Pancreas (tissue), 10 donors: ENCODE measurements around the gene MUC21. TPM values are rescaled to one million over a fixed set of nuclear protein-coding genes. Genes with fewer than 3 reads are reported as not detected.
A peak's percentile ranks its signal among the peaks of the same experiment; 100 is the strongest.

Experiments used
- ATAC-seq, 4 donors: fragments of 200-7000 bp; cut with Tn5 transposase; one replicate each; pipeline versions ENCODE4 v1.8.0 to v1.9.1; 2020; ENCODE audit warnings: mild to moderate bottlenecking in 4 of 4, moderate library complexity in 4 of 4
- DNase-seq, 6 donors: peaks; one replicate each; pipeline ENCODE4 v3.0.0-alpha.2; 2020
- FAIRE-seq: peaks from 2 replicates; lab custom pipeline; 2012; peaks lifted over from hg19 to GRCh38; lab: Jason Lieb, UNC
- H3K27ac ChIP-seq, 4 donors: fragments of 200-600 bp; sonication (generic); 1 replicate in 3 of 4; 2 replicates in 1 of 4; pipeline versions ENCODE4 v1.5.0 to v1.8.0; 2020
- H3K27me3 ChIP-seq, 4 donors: fragments of 200-600 bp; one replicate each; pipeline ENCODE4 v1.8.0; 2021
- H3K36me3 ChIP-seq, 3 donors: fragments of 200-600 bp; sonication (generic) in 1 of 3; one replicate each; pipeline versions ENCODE4 v1.5.0 to v1.8.0; 2020 to 2021
- H3K4me1 ChIP-seq, 3 donors: fragments of 200-600 bp; one replicate each; pipeline ENCODE4 v1.8.0; 2021
- H3K4me3 ChIP-seq, 4 donors: fragments of 200-600 bp; sonication (generic) in 2 of 4; one replicate each; pipeline versions ENCODE4 v1.5.0 to v1.8.0; 2020 to 2021
- H3K9me3 ChIP-seq, 4 donors: fragments of 200-600 bp; one replicate each; pipeline ENCODE4 v1.8.0; 2021
- WGBS, 2 donors: extraction: QIAGEN DNeasy Blood & Tissue Kit; methylation state at CpG; one replicate each; pipeline ENCODE4 v1.1.7; 2013; 5-methylcytosine and 5-hydroxymethylcytosine counted together
- intact Hi-C, 3 donors: fragments of 100-400 bp; cut with DNase I; formaldehyde crosslinking; loops; one replicate each; pipeline versions ENCODE4 v1.11.1 to v1.14.2; 2022
- polyA plus RNA-seq, 2 donors: library from polyadenylated mRNA; stranded (reverse); fragments of 200-250 nt; gene quantifications; one replicate each; pipeline ENCODE4 v1.2.3, GENCODE V29; 2013
- total RNA-seq, 6 donors: library from RNA; stranded (reverse); fragmentation: NEBNext Ultra II Directional in 4 of 6; extraction: Animal tissue kit (Norgen Biotek cat#: 25700) in 4 of 6; gene quantifications; one replicate each; pipeline versions ENCODE4 v1.2.1 to v1.2.4, GENCODE V29; 2021 to 2023
- TF ChIP-seq, protein P1 (sequence below), 4 donors: fragments of 200-600 bp; sonication (generic) in 3 of 4; IDR thresholded peaks; one replicate each; pipeline versions ENCODE4 v1.5.0 to v1.8.0; 2021; ENCODE audit warnings: antibody characterized with exemption in 4 of 4
- donor health status: healthy with polysubstance abuse.
- donor health status: DM: no; HTN: no; CAD: no; lungs with moderate emphysema.
- donor health status: DM: no; HTN: no; CAD: no.
- donor health status: control.
- donor health status: control.
- donor health status: Bipolar disorder and iron deficiency.
- donor health status: DM: yes; HTN: yes; CAD: no.
- donor health status: DM: no; HTN: no; CAD: no.
- donor health status: DM: no; HTN: no; CAD: no.
- donor health status: DM: yes; HTN: yes; CAD: no.

MUC21 gene
- total and polyA plus RNA-seq, 8 donors: 0.07 to 0.23 TPM; not detected in 6

DNA sequence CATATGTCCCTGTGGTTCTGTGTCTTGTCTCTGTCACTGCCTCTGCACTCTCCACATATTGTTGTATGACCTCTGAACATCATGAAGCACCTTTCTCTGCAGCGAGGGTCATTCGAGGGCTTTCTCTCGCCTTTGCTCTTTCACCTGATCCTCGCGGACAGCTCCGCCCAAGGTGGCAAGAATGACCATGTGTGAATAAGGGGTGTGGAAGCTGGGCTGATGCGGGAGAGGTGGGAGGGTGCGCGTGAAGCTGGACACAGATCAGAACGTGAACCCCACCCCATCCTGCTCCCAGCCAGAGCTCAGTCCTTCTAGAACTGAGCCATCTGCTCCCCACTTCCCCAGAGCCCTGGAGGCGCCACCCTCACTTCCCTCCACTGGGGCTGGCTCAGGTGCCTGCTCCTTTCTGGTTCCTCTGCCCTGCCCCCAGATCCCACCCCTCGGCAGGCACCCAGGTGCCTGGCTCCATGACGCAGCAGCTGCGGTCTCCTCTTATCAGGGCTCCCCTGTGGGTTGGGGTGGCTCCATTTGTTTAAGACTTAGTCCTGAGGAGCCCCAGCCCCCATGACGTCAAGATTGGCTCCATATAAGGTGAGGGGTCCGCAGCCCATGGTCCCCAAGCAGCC lies 43.0 kb upstream of the MUC21 start, which contains the start of gene MUCL3:
MUCL3 (plus strand) TSS at position 613 of the 626 bp plus-strand sequence. CDS start 27 bp downstream, outside the sequence.
- WGBS, 2 donors: 57 to 74% methylated on average over 16 of the region's 16 CpGs
- Histone ChIP-seq H3K27ac (no peak within 1 kb of the TSS), H3K4me3 (no peak within 1 kb of the TSS), H3K4me1 (no peaks in the 10 kb centered on the region), H3K36me3 (no peaks in the 10 kb centered on the region), H3K9me3 (no peaks in the 10 kb centered on the region), H3K27me3 (no peaks in the 10 kb centered on the region)
- FAIRE-seq: no peak
- ATAC-seq: peak in 1 of 4 donors; percentile 17
- intact Hi-C loops: no loop called here
- DNase-seq: no peak
- TF ChIP-seq, protein P1, sequence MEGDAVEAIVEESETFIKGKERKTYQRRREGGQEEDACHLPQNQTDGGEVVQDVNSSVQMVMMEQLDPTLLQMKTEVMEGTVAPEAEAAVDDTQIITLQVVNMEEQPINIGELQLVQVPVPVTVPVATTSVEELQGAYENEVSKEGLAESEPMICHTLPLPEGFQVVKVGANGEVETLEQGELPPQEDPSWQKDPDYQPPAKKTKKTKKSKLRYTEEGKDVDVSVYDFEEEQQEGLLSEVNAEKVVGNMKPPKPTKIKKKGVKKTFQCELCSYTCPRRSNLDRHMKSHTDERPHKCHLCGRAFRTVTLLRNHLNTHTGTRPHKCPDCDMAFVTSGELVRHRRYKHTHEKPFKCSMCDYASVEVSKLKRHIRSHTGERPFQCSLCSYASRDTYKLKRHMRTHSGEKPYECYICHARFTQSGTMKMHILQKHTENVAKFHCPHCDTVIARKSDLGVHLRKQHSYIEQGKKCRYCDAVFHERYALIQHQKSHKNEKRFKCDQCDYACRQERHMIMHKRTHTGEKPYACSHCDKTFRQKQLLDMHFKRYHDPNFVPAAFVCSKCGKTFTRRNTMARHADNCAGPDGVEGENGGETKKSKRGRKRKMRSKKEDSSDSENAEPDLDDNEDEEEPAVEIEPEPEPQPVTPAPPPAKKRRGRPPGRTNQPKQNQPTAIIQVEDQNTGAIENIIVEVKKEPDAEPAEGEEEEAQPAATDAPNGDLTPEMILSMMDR (IDR thresholded peaks at IDR 0.05): no peak

DNA sequence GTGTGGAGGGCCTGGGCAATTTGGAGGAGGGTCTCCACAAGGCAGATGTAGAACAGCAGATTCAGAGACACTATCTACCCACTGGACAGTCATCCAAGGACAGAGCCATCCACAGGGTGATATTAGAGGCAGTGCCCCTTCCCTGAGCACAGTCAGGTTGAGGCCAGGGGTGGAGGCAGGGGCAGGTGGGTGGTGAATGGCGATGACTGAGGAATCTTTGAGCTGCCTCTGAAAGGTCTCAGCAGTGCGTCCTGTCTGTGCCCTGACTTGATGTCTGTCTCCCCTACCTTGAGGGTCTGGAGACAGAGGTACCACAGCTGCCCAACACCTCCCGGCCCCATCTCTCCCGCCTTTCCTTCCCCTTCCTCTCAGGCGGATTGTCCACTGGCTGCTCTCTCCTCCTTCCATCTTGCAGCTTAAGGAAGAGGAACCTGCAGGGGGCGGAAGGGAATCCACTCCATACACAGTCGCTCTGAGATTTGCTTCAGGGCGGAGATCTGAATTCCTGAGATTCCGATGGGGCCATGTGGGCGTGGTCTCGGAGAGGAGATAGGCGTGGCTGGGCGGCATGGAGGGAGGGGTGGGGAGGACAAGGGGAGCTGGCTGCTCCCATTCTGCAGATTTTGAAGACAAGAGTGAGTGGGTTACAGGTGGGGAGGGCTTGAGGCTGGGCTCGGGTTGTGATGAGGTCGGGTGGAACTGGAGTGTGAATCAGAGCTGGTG lies 41.0 kb upstream of the MUC21 start:
- Histone ChIP-seq H3K4me3 (no peak overlapping the region), H3K27ac (no peak overlapping the region), H3K4me1 (no peaks in the 10 kb centered on the region), H3K9me3 (no peaks in the 10 kb centered on the region), H3K36me3 (no peaks in the 10 kb centered on the region), H3K27me3 (no peaks in the 10 kb centered on the region)
- intact Hi-C loops: no loop called here
- DNase-seq: peak in 5 of 6 donors; percentile 60 to 82 (median 73)
- peak; percentile 78 to 91 (median 82) for ATAC-seq
- FAIRE-seq: no peak
- TF ChIP-seq, protein P1 (IDR thresholded peaks at IDR 0.05): peak in 1 of 4 donors; percentile 18
- 12 to 14% methylated on average over 14 to 15 of the region's 15 CpGs for WGBS, 2 donors

DNA sequence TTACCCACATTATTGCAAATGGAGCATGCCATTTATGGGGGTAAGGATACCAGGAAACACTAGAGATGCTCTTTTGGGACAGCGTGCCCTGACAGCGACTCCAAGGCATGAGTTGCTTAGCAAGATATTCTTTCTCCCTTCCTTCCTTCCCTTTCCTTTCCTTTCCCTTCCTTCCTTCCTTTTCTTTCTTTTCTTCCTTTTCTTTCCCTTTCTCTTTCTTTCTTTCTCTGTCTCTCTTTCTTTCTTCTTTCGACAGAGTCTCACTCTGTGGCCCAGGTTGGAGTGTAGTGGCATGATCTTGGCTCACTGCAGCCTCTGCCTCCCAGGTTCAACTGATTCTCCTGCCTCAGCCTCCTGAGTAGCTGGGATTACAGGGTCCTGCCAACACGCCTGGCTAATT lies 39.5 kb upstream of the MUC21 start:
- Histone ChIP-seq H3K27me3 (no peaks in the 10 kb centered on the region), H3K9me3 (no peaks in the 10 kb centered on the region), H3K4me1 (no peaks in the 10 kb centered on the region), H3K4me3 (no peak overlapping the region), H3K36me3 (no peaks in the 10 kb centered on the region), H3K27ac (no peak overlapping the region)
- intact Hi-C loops: no loop called here
- TF ChIP-seq, protein P1 (IDR thresholded peaks at IDR 0.05): no peak
- WGBS, 2 donors: 79 to 94% methylated on average over 4 of the region's 4 CpGs
- DNase-seq: no peak
- FAIRE-seq: no peak
- no peak for ATAC-seq

DNA sequence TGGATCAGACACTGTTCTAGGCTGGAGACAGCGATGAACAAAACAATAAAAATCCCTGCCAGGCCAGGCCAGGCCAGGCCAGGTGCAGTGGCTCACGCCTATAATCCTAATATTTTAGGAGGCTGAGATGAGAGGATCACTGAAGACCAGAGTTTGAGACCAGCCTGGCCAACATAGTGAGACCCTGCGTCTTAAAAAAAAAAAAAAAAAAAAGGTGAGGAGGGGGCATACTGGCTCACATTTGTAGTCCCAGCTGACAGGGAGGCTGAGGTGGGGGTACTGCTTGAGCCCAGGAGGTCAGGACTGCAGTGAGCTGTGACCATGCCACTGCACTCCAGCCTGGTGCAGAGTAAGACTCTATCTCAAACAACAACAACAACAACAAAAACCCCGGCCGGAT lies 38.2 kb upstream of the MUC21 start:
- TF ChIP-seq, protein P1 (IDR thresholded peaks at IDR 0.05): no peak
- FAIRE-seq (no peak), ATAC-seq (no peak), DNase-seq (no peak)
- intact Hi-C loops: no loop called here
- 73 to 91% methylated on average over 5 of the region's 5 CpGs for WGBS, 2 donors
- no peak overlapping the region for H3K27ac ChIP-seq
- no peaks in the 10 kb centered on the region for H3K36me3 ChIP-seq
- H3K4me3 ChIP-seq: no peak overlapping the region
- no peaks in the 10 kb centered on the region for H3K27me3 ChIP-seq
- no peaks in the 10 kb centered on the region for H3K9me3 ChIP-seq
- no peaks in the 10 kb centered on the region for H3K4me1 ChIP-seq

DNA sequence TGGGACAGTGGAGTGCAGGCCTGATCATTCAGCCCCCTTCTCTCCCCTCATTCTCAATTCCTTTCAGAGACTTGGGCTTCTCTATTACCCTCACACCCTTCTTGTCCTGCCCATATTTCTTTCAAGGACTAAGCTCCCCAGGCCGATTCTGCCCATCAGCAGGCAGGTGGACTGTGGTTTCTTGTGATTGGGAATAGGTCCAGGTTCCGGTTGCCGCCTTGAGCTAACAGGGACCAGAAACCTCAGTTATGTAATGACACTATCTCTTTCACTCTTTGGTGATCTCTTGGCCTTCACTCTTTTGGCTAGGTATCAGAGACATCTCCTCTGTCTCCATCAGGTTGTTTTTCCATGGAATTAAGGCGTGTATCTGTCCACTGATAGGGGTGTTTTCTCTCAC lies 36.3 kb upstream of the MUC21 start:
- DNase-seq (no peak), ATAC-seq (no peak), FAIRE-seq (no peak)
- Histone ChIP-seq H3K27me3 (no peaks in the 10 kb centered on the region), H3K36me3 (no peaks in the 10 kb centered on the region), H3K4me3 (no peak overlapping the region), H3K9me3 (no peaks in the 10 kb centered on the region), H3K4me1 (no peaks in the 10 kb centered on the region), H3K27ac (no peak overlapping the region)
- 58 to 63% methylated on average over 4 of the region's 4 CpGs for WGBS, 2 donors
- TF ChIP-seq, protein P1 (IDR thresholded peaks at IDR 0.05): no peak
- intact Hi-C loops: no loop called here
